Muscle of back (tissue), 11 donors: Measurements from ENCODE around the gene CREB5. TPM values are rescaled to one million over a fixed set of nuclear protein-coding genes. Genes with fewer than 3 reads are reported as not detected.
A peak's percentile ranks its signal among the peaks of the same experiment; 100 is the strongest.

Experiments used
- DNase-seq, 3 donors: peaks; one replicate each; pipeline versions ENCODE4 v3.0.0 to v3.0.0-alpha.2; 2013
- polyA plus RNA-seq, 10 donors: library from polyadenylated mRNA; unstranded; fragments of 120-200 nt; gene quantifications; one replicate each; pipeline ENCODE4 v1.2.1, GENCODE V29; 2013; ENCODE audit not compliant: insufficient read length in 10 of 10

CREB5 gene
- polyA plus RNA-seq, 10 donors: 23.7 to 41.3 (median 31.9) TPM

DNA sequence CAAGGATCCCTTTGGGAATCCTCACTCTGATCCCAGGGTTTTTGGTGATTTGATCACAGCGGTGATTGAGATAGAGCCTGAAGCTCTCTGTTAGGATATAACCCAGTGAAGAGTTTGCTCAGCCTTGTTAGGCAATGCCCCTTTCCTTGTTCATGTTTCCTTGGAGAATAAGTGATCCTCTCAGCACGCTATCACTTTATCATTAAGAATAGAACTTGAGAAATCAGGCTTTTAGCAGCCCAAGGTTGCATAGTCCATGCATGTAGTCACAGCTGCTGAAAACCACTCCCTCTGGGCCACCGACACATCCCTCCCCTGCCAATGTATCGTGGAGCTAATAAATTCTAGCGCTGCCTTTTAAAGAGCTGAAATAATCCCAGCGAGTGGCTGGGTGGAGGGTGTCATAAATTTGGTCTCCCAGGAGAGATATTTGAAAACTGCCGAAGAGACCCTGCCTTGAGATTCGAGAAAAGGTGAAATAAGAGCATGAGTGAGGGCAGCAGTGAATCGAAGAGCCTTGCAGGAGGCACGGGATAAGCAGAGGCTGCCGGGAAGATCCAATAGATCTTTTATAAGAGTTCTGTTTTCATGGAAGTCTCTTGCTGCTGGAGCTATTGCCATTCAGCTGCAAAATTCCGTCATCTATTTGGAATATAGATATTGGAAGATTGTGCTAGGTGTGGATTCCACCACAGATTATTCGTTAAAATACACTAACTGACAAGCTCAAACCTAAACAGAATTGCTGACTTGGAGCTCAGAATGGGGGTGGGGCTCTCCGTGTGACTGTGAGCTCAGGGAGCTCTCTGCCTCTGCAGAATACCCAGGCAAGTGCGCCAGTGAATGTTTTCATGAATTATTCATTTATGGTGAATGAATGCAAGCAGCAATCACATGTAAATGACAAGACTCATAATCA, 296.0 kb downstream of the CREB5 start:
- DNase-seq: peak in 1 of 3 donors; percentile 86

DNA sequence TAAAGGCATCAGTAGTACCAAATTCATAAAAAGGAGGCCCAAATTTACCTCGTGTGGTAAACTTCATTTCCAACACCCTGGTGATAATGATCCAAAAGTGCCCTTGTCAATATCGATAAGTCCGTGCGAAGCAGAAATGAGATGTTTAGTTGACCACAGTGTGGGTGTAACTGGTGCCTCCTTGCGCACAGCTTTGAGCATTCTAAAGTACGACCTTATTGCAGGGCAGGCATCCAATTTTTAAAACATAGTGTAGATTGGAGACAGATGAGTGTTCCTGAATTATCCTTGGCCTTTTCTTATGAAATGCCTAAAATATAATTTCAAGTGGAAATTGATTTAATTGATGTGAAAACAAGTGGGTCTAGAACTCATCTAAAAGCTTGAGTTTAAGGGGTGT, 297.4 kb downstream of the CREB5 start:
- no peak for DNase-seq

DNA sequence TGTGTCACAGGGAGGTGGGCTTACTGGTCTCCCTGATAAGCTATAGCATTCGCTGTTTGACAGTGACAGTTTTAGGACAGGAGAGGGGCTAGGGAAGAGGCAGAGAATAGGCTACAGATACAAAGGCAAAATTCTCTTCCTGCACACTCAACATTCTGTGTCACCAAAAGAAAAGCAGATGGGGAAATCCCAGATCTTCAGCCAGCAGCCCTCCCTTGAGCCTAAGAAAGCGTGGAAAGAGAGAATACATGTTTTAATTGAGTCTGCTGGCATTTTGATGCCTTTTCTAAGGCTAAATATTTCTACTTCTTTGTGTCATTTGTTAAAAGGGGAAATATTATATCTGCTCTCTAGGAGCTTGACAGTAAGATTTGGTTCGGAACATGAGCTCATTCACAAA, 298.8 kb downstream of the CREB5 start:
- peak in 1 of 3 donors; percentile 49 for DNase-seq

GRCh38 chr7:28714459-28715120, 302.3 kb downstream of the CREB5 start:
- DNase-seq: no peak

- DNase-seq: peak in 1 of 3 donors; percentile 70
These were observed 305.2 kb downstream of the CREB5 start for GRCh38 chr7:28717445-28718054.

DNA sequence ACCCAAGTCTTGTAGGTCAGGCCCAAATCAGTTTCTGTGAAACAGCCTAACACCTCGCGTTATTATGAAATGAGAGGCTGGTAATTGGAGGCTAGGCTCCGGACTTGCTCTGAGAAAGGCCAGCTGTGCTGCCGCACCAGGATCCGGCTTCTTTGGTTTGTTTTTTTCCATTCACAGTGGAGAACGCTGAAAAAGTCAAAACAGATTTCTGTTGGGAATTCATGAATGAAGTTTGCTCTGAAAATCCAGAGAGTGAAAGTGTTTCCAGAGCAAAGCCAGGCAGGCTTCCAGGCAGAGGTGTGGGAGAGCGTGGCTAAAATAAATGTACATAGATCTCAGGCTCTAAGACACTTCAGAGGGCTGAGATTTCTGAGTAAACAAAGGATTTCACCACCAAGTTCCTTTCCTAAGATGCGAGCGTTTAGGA, 305.8 kb downstream of the CREB5 start:
- no peak for DNase-seq

DNA sequence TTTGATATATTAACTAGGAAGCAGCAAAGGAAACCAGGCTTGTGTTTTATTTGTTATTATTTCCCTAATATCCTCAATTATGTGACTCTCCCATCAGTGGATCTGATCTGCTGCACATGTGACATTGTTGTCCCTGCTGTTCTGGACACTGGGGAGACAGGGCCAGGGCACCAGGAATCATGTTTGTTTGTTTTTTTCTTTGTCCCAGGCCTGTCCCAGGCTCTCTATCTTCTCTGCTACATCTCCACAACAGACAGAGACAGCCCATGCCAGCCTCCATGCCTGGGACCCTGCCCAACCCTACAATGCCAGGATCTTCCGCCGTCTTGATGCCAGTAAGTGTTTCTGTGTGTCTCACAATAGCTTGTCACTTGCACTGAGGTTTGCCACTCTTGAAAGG, 306.2 kb downstream of the CREB5 start:
- DNase-seq: no peak

- DNase-seq: no peak
These were observed 310.4 kb downstream of the CREB5 start for GRCh38 chr7:28722684-28723083.

GRCh38 chr7:28723336-28723735, 311.0 kb downstream of the CREB5 start:
- DNase-seq: no peak

GRCh38 chr7:28724563-28724962, 312.2 kb downstream of the CREB5 start:
- DNase-seq: no peak

- no peak for DNase-seq
These were observed 312.8 kb downstream of the CREB5 start for GRCh38 chr7:28725045-28725642.

DNA sequence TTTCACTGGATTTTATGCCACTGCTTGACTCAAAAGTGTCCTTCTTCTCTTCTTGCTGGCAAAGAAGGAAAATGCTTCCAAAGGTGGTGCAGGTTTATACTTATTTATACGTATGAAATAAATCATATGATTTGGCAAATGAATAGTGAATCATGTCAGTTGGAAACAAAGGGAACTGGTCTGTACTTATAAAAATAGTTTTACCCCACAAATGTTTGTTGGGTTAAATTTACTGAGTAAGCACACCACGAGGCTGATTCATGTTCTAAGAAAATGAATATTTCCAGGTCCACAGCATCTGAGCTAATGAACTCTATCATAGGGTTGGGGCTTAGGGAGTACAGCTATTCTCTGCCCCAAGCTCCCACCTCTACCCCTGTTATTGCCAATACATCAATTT, 313.6 kb downstream of the CREB5 start:
- no peak for DNase-seq

GRCh38 chr7:28726555-28726954, 314.2 kb downstream of the CREB5 start:
- DNase-seq: no peak

GRCh38 chr7:28729281-28729680, 317.0 kb downstream of the CREB5 start:
- DNase-seq: no peak

DNA sequence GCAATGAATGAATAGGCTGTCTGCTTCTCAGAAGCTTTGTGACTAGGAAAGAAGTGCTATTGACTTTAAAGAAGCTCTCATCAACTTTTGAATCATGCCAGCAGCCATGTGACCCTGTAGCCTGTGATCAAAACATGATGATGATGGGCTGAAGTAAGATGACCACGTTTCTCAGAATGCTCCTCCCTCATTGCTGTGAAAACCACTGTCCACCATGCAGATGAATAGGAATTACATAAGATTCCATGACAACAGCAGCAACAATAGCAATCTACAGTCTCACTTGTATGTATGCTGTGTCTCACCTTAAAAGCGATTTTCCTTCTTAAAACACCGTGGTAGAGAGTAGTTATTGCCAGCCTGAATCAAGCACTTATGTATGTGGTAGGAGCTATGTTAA, 317.4 kb downstream of the CREB5 start:
- no peak for DNase-seq

GRCh38 chr7:28731092-28731658, 318.9 kb downstream of the CREB5 start:
- no peak for DNase-seq

GRCh38 chr7:28732071-28732869, 320.0 kb downstream of the CREB5 start:
- peak; percentile 75 to 93 (median 87) for DNase-seq

DNA sequence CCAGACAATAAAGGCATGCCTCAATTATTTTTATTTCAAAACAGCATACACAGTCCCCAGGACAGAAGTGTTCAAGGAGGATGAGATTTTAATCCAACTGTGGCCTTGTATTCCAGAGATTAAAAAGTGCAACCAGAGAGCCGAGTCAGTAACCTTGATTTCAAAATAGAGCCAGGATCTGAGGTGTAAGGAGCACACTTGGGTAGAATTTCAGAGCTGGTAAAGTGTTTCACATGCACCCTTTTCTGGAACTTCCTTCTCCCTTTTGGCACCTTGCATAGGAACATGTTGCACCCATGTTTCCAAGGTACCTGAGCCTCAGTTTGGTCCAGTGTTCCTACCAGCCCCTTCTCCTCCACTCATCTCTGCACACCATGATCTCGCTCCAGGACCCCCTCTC, 320.7 kb downstream of the CREB5 start:
- DNase-seq: no peak

DNA sequence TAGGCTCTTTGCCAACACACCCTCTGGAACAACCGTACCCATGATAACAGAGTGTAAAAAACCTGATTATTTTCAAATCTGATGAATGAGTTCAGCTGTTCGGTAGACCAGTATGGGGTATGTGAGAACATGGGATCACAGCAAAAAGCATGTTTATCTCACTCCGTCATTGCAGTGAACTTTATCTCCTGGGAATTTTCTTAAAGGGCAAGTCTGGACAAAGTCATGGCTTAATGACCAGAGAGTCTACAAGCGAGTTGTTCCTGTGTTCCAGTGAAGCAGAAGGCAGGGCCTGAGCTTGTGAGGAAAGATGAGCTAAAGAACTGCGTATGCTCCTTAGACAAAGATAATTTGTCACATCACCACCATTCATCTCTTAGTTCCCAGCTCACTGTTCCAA, 326.1 kb downstream of the CREB5 start:
- DNase-seq: no peak

GRCh38 chr7:28739128-28739527, 326.8 kb downstream of the CREB5 start:
- DNase-seq: no peak

DNA sequence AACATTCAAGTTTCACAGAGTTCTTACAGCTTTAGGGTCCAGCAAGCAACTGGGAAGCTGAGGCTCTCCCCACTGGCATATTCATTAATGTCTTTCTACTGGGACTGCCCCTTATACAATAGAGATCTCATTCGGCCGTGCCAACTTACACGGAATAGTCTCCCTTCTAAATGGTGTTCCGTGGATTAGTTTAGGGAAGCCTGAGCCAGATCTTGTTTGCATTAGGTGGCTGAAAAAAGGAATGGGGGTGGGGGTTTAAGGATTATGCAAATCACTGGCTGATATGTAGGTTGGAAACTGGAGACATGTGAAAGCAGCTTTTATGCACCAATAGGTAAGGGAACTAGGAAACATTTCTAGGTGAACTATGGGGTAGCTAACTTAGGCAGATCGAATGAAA, 327.5 kb downstream of the CREB5 start:
- DNase-seq: no peak
